Tibial nerve (tissue), 4 donors: ENCODE data around the gene DHX34.

Experiments
- EP300 ChIP-seq, 2 donors: sonication (generic); formaldehyde crosslinking; IDR thresholded peaks; one replicate each; pipeline ENCODE4 v1.6.1; 2017; ENCODE audit warnings: antibody characterized with exemption in 2 of 2, mild to moderate bottlenecking in 1 of 2
- POLR2A ChIP-seq, 2 donors: fragments of 450-650 bp; IDR thresholded peaks; one replicate each; pipeline ENCODE4 v1.6.1; 2017; ENCODE audit warnings: antibody characterized with exemption in 2 of 2, mild to moderate bottlenecking in 2 of 2, moderate library complexity in 2 of 2
- TF ChIP-seq, protein P1 (sequence below), 5 experiments: fragments of 200-600 bp in 3 of 5; fragments of 450-650 bp in 2 of 5; sonication (generic) in 3 of 5; IDR thresholded peaks; one replicate each; pipeline ENCODE4 v1.5.1; 2016 to 2019; ENCODE audit warnings: antibody characterized with exemption in 5 of 5, mild to moderate bottlenecking in 3 of 5, moderate library complexity in 2 of 5

DNA sequence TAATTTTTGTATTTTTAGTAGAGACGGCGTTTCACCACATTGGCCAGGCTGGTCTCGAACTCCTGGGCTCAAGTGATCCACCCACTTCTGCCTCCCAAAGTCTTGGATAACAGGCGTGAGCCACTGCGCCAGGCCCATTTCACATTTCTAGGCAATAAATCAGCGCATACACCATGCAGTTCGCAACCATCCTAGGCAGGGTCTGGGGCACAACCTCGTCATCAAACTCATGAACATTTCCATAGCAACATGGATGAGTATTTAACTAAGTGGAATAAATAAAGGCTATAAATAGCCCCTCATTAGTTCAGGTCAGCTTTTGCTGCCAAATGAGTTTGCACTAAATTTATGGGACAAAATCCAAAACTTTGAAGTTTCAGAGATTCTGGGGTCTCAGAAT is 62.0 kb downstream of the DHX34 start:
- no peak for TF ChIP-seq EP300 (IDR thresholded peaks at IDR 0.05)
- no peak for TF ChIP-seq POLR2A (IDR thresholded peaks at IDR 0.05)
- TF ChIP-seq, protein P1, sequence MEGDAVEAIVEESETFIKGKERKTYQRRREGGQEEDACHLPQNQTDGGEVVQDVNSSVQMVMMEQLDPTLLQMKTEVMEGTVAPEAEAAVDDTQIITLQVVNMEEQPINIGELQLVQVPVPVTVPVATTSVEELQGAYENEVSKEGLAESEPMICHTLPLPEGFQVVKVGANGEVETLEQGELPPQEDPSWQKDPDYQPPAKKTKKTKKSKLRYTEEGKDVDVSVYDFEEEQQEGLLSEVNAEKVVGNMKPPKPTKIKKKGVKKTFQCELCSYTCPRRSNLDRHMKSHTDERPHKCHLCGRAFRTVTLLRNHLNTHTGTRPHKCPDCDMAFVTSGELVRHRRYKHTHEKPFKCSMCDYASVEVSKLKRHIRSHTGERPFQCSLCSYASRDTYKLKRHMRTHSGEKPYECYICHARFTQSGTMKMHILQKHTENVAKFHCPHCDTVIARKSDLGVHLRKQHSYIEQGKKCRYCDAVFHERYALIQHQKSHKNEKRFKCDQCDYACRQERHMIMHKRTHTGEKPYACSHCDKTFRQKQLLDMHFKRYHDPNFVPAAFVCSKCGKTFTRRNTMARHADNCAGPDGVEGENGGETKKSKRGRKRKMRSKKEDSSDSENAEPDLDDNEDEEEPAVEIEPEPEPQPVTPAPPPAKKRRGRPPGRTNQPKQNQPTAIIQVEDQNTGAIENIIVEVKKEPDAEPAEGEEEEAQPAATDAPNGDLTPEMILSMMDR (IDR thresholded peaks at IDR 0.05): no peak
